Fibroblast of lung (primary cell): ENCODE measurements around the gene PRKCD. TPM values are rescaled to one million over a fixed set of nuclear protein-coding genes. Genes with fewer than 3 reads are reported as not detected.

Source experiments
- DNase-seq, 2 donors: peaks; one replicate each; pipeline versions ENCODE4 v3.0.0 to v3.0.0-alpha.2; 2010; ENCODE audit warnings: low read depth in 2 of 2
- H2AFZ ChIP-seq: 2 replicates; pipeline ENCODE4 v1.5.1; 2012; ENCODE audit warnings: low read length, control low read depth, inconsistent platforms
- H3K27ac ChIP-seq: 2 replicates; pipeline ENCODE4 v1.5.1; 2011; ENCODE audit warnings: low read length, control low read depth; ENCODE audit not compliant: insufficient read depth
- H3K27me3 ChIP-seq: 2 replicates; pipeline ENCODE4 v1.5.1; 2011; ENCODE audit warnings: mild to moderate bottlenecking, low read length; ENCODE audit not compliant: control insufficient read depth, insufficient read depth
- H3K36me3 ChIP-seq: 2 replicates; pipeline ENCODE4 v1.5.1; 2011; ENCODE audit warnings: low read length; ENCODE audit not compliant: control insufficient read depth, insufficient read depth
- H3K4me1 ChIP-seq: 2 replicates; pipeline ENCODE4 v1.5.1; 2011; ENCODE audit warnings: low read length; ENCODE audit not compliant: control insufficient read depth, insufficient read depth; ENCODE audit errors: extremely low read depth
- H3K4me2 ChIP-seq: 2 replicates; pipeline ENCODE4 v1.5.1; 2011; ENCODE audit warnings: low read length, control low read depth; ENCODE audit not compliant: insufficient read depth; ENCODE audit errors: extremely low read depth
- H3K4me3 ChIP-seq, 4 experiments: fragments of 200-600 bp in 1 of 4; sonication (generic) in 1 of 4; replicated peaks in 1 of 4; 2 replicates each; pipeline ENCODE4 v1.5.1; 2011 to 2016; ENCODE audit warnings: low read length in 4 of 4, low read depth in 3 of 4, mild to moderate bottlenecking in 3 of 4, control low read depth in 2 of 4, inconsistent platforms in 1 of 4, mixed read lengths in 1 of 4; ENCODE audit not compliant: insufficient read depth in 1 of 4; ENCODE audit errors: control extremely low read depth in 1 of 4
- H3K79me2 ChIP-seq: 2 replicates; pipeline ENCODE4 v1.5.1; 2012; ENCODE audit warnings: mild to moderate bottlenecking, low read length, inconsistent platforms; ENCODE audit not compliant: control insufficient read depth, insufficient read depth
- H3K9ac ChIP-seq: 2 replicates; pipeline ENCODE4 v1.5.1; 2011; ENCODE audit warnings: mild to moderate bottlenecking, low read length, control low read depth; ENCODE audit not compliant: insufficient read depth
- H3K9me3 ChIP-seq: 2 replicates; pipeline ENCODE4 v1.5.1; 2012; ENCODE audit warnings: low read depth, low read length; ENCODE audit not compliant: control insufficient read depth, insufficient read depth
- H4K20me1 ChIP-seq: 2 replicates; pipeline ENCODE4 v1.5.1; 2011; ENCODE audit warnings: low read length; ENCODE audit not compliant: control insufficient read depth, insufficient read depth; ENCODE audit errors: extremely low read depth
- EZH2 ChIP-seq: IDR thresholded peaks from 2 replicates; pipeline ENCODE4 v1.5.1; 2012; ENCODE audit warnings: low read length, control low read depth, mild to moderate bottlenecking; ENCODE audit errors: missing control alignments
- polyA plus RNA-seq, 2 donors: library from polyadenylated mRNA; depleted of rRNA in 1 of 2; stranded (reverse) in 1 of 2; unstranded in 1 of 2; fragments of >200 nt; gene quantifications; 2 replicates each; pipeline ENCODE4 v1.2.1, GENCODE V29; 2011 to 2012; ENCODE audit warnings: missing spikeins in 1 of 2
- total RNA-seq: library from RNA; depleted of rRNA; stranded (reverse); fragments of >200 nt; gene quantifications from 2 replicates; pipeline ENCODE4 v1.2.1, GENCODE V29; 2014
- TF ChIP-seq, protein P1 (sequence below), 2 donors: IDR thresholded peaks in 1 of 2; conservative IDR thresholded peaks in 1 of 2; 1 replicate in 1 of 2; 2 replicates in 1 of 2; pipeline ENCODE4 v1.5.1; 2011 to 2012; ENCODE audit warnings: low read length in 2 of 2, control low read depth in 1 of 2, inconsistent platforms in 1 of 2, low read depth in 1 of 2, mild to moderate bottlenecking in 1 of 2

PRKCD gene
- total and polyA plus RNA-seq, 2 donors (not counting 1 experiment from before 2014, with no cell fraction given), result 3.8 to 21.2 TPM

- TF ChIP-seq EZH2, result no peak
- TF ChIP-seq, protein P1, sequence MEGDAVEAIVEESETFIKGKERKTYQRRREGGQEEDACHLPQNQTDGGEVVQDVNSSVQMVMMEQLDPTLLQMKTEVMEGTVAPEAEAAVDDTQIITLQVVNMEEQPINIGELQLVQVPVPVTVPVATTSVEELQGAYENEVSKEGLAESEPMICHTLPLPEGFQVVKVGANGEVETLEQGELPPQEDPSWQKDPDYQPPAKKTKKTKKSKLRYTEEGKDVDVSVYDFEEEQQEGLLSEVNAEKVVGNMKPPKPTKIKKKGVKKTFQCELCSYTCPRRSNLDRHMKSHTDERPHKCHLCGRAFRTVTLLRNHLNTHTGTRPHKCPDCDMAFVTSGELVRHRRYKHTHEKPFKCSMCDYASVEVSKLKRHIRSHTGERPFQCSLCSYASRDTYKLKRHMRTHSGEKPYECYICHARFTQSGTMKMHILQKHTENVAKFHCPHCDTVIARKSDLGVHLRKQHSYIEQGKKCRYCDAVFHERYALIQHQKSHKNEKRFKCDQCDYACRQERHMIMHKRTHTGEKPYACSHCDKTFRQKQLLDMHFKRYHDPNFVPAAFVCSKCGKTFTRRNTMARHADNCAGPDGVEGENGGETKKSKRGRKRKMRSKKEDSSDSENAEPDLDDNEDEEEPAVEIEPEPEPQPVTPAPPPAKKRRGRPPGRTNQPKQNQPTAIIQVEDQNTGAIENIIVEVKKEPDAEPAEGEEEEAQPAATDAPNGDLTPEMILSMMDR (conservative IDR thresholded peaks at IDR 0.05 in 1 of 2, IDR thresholded peaks at IDR 0.05 in 1 of 2; ENCODE audit: low read depth in 1 of 2, low read length in 2 of 2), result no peak
- Histone ChIP-seq H3K9ac (no peak overlapping the region), H3K27ac (no peak overlapping the region), H3K36me3 (peaks cover 65% of the 10 kb centered on the region), H3K4me1 (no peaks in the 10 kb centered on the region), H3K79me2 (no peaks in the 10 kb centered on the region), H3K27me3 (no peaks in the 10 kb centered on the region), H2AFZ (no peak overlapping the region), H4K20me1 (no peaks in the 10 kb centered on the region), H3K4me2 (no peak overlapping the region), H3K9me3 (no peaks in the 10 kb centered on the region), H3K4me3 (no peak overlapping the region)
- no peak for DNase-seq
Measured at GRCh38 chr3:53225651-53226050, 64.6 kb downstream of the PRKCD start.

- H3K27ac ChIP-seq, result no peak overlapping the region
- H2AFZ ChIP-seq, result no peak overlapping the region
- no peaks in the 10 kb centered on the region for H4K20me1 ChIP-seq
- no peaks in the 10 kb centered on the region for H3K27me3 ChIP-seq
- no peak for TF ChIP-seq EZH2
- TF ChIP-seq, protein P1 (conservative IDR thresholded peaks at IDR 0.05 in 1 of 2, IDR thresholded peaks at IDR 0.05 in 1 of 2; ENCODE audit: low read depth in 1 of 2, low read length in 2 of 2), result no peak
- H3K9me3 ChIP-seq, result no peaks in the 10 kb centered on the region
- H3K36me3 ChIP-seq, result peaks cover 70% of the 10 kb centered on the region
- H3K4me1 ChIP-seq, result no peaks in the 10 kb centered on the region
- H3K9ac ChIP-seq, result no peak overlapping the region
- H3K4me2 ChIP-seq, result no peak overlapping the region
- no peak for DNase-seq
- no peaks in the 10 kb centered on the region for H3K79me2 ChIP-seq
- no peak overlapping the region for H3K4me3 ChIP-seq
Measured at GRCh38 chr3:53226142-53226840, 65.3 kb downstream of the PRKCD start.

DNA sequence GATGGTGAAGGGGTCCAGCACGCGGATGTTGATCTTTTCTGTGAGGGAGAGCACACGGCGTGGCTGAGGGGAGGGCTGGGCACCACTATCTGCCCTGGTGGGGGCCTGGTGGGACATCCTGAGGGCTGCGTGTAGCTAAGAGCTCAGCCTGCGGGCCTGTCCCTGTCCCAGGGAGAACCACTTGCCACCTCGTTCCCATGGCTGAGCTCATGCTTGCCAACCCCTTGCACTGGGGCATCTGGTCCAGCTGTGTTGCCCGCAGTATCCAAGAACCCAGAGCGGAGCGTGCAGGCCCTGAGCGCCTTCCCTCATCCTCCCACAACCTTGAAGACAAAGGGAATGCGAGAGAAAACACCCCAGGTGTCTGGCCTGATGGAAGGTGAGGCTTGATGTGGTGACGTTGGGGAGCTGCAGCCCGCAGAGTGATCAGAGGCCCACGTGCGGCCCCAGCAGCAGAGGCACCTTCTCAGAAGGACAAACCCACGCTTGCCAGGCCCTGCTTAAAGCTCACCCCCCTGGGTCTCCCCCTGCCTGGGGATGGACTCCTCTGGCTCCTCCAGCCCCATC is 65.9 kb downstream of the PRKCD start:
- H3K36me3 ChIP-seq, result peaks cover 76% of the 10 kb centered on the region
- no peak for TF ChIP-seq EZH2
- TF ChIP-seq, protein P1 (conservative IDR thresholded peaks at IDR 0.05 in 1 of 2, IDR thresholded peaks at IDR 0.05 in 1 of 2; ENCODE audit: low read depth in 1 of 2, low read length in 2 of 2), result no peak
- no peaks in the 10 kb centered on the region for H3K9me3 ChIP-seq
- H3K9ac ChIP-seq, result no peak overlapping the region
- no peak overlapping the region for H2AFZ ChIP-seq
- peaks cover 4% of the 10 kb centered on the region for H3K79me2 ChIP-seq
- H3K4me2 ChIP-seq, result no peak overlapping the region
- H3K27me3 ChIP-seq, result no peaks in the 10 kb centered on the region
- no peak overlapping the region for H3K4me3 ChIP-seq
- no peak for DNase-seq
- H3K4me1 ChIP-seq, result no peaks in the 10 kb centered on the region
- H4K20me1 ChIP-seq, result no peaks in the 10 kb centered on the region
- H3K27ac ChIP-seq, result no peak overlapping the region
